ENCODE measurements around the gene GREB1.

DNA sequence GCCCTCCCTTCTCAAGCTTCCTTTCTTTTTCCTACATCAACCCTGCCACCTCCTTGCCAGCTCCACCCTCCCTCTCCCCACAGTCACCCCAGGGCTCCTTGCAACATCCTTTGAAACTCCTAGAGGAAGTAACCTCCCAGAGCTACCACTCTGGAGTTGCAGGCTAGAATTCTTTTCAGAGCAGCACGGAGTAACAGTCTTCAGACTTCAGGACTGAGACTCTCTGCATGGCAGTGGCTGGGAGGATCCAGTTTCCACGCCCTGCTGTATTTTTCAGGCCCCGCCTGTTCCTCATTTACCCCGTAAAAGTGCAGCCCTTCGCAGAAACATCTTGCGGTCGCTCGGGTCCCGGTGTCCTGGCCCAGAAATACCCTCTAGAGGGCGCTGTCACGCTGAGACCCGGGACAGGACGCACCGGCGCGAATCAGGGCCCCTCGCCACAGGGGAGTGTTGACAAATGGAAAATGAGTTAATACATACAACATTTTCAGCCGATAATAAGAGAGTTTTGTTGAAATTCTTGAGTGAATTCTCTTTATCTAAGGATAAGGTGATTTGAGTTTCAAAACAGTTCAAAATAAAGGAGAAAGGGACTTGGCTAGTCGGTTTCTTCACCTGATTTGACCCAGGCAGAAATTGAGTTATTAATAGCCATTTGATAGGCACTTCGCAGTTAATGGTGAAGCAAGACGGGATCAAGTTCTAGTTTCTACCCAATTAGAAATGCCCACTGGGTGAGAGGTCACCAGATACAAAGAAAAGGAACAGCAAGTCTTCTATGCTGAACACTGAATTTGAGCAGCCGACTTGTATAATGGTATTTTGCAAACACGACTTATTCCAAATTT, 154.6 kb downstream of the GREB1 start:
- TF ChIP-seq, protein P1, sequence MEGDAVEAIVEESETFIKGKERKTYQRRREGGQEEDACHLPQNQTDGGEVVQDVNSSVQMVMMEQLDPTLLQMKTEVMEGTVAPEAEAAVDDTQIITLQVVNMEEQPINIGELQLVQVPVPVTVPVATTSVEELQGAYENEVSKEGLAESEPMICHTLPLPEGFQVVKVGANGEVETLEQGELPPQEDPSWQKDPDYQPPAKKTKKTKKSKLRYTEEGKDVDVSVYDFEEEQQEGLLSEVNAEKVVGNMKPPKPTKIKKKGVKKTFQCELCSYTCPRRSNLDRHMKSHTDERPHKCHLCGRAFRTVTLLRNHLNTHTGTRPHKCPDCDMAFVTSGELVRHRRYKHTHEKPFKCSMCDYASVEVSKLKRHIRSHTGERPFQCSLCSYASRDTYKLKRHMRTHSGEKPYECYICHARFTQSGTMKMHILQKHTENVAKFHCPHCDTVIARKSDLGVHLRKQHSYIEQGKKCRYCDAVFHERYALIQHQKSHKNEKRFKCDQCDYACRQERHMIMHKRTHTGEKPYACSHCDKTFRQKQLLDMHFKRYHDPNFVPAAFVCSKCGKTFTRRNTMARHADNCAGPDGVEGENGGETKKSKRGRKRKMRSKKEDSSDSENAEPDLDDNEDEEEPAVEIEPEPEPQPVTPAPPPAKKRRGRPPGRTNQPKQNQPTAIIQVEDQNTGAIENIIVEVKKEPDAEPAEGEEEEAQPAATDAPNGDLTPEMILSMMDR (IDR thresholded peaks at IDR 0.05) = peak; percentile 84 to 90 (median 88)
- peak; percentile 44 to 67 for TF ChIP-seq EP300 (IDR thresholded peaks at IDR 0.05)

All from tibial nerve (tissue), 4 donors.